HG03196 (cell line): ENCODE results near the gene TMEM92.

ENCODE experiments used
- ATAC-seq: cut with Tn5 transposase; IDR thresholded peaks from one replicate; pipeline ENCODE4 v1.9.1; 2021; ENCODE audit not compliant: unreplicated experiment

Gene TMEM92

DNA sequence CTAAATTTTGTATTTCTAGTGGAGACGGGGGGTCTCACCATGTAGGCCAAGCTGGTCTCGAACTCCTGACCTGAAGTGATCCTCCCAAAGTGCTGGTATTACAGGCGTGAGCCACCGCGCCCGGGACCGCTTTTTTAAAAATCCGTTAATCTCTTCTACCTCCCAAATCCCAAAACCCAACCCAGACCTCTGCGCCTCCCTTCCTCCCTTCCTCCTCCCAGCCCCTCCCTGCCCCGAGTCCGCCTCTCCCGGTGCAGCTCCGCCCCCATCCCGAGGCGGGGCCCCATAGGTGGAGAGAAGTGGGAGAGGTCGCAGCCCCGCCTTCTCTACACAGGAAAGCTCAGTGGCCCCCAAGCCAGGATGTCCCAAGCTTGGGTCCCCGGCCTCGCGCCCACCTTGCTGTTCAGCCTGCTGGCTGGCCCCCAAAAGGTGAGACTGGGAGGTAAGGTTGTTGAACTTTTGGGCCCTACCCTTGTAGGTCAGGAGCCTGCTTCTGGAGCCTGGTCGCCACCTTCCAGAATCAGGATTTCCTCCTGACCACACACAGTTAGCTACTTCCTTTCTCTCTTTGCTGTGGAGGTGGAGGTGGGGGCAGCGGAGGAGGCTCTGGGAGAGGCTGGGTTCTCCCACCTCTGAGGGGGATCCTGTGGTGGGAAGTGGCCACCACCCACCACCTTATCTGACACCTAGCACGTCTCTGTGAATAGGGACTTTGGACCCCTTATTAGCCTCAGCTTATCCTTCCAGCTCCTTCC is at the start of gene TMEM92:
Gene TMEM92 (plus strand): TSS at position 325 of the 755 bp plus-strand sequence. CDS start 36 bp downstream, at position 361.
- no peak for ATAC-seq

DNA sequence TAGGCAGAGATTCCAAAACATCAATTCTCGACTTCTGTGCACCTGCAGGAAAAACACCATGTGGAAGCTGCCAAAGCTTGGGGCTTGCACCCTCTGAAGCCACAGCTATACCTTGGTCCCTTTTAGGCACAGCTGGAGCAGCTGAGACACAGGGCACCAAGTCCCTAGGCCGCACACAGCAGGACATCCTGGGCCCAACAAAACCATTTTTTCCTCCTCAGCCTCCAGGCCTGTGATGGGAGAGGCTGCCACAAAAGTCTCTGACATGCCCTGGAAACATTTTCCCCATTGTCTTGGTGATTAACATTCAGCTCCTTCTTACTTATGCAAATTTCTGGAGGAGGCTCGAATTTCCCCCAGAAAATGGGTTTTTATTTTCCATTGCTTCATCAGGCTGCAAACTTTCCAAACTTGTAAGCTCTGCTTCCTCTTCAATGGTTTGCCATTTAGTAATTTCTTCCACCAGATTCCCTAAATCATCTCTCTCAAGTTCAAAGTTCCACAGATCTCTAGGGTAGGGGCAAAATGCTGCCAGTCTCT is 48.5 kb upstream of the TMEM92 start:
- no peak for ATAC-seq

DNA sequence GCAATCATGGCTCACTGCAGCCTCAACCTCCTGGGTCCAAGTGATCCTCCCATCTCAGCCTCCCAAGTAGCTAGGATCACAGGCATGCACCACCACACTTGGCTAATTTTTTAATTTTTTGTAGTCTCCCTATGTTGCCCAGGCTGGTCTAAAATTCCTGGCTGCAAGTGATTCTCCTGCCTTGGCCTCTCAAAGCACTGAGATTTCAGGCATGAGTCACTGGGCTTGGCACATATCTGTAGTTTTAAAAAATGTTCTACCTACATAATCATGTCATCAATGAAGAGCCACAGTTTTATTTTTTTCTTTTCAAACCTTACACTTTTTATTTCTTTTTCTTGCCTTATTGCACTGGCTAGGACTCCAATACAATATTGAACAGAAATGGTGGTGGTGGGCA is 39.7 kb upstream of the TMEM92 start:
- no peak for ATAC-seq

DNA sequence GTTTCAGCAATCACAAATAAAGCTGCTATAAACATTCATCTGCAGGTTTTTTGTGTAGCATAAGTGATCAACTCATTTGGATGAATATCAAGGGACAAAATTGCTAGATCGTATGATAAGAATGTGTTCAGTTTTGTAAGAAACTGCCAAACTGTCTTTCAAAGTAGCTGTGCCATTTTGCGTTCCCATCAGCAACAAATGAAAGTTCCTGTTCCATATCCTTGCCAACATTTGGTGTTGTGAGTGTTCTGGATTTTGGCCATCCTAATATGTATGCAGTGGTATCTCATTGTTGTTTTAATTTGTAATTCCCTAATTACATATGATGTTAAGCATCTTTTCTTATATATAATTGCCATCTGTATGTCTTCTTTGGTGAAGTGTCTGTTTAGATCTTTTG is 36.4 kb upstream of the TMEM92 start:
- ATAC-seq: no peak

DNA sequence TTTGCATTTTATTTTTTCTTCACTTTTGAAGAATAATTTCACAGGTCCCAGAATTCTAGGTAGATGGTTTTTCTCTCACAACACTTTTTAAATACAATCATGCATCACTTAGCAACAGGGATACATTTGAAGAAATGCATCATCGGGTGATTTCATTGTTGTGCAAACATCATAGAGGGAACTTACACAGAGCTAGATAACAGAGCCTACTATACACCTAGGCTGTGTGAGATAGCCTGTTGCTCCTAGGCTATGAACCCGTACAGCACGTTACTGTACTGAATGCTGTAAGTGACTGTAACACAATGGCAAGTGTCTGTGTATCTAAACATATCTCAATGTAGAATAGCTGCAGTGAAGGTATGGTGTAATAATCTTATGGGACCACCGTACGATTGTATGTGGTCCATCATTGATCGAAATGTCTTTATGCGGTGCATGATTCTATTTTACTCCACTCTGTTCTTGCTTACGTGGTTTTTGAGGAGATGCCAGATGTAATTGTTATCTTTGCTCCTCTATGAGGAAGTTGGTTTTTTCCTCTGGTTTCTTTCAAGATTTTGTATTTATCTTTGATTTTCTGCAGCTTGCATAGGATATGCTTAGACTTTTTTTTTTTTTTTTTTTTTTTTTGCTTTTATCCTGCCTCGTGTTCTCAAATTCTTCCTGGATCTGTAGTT is 35.5 kb upstream of the TMEM92 start:
- no peak for ATAC-seq

DNA sequence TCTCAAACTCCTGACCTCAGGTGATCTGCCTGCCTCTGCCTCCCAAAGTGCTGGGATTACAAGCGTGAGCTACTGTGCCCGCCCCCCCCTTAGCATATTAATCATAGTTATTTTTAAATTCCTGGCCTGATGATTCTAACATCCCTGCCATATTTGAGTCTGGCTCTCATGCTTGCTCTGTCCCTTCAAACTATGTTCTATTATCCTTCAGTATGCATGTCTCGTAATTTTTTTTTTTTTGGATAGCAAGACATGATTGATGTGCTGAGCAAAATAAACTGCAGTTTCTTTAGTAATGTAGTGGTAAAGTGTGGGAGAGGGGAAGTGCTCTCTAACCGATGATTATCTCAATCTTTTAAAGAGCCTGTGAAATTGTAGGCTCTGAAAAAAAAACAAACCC is 34.3 kb upstream of the TMEM92 start:
- ATAC-seq: no peak

DNA sequence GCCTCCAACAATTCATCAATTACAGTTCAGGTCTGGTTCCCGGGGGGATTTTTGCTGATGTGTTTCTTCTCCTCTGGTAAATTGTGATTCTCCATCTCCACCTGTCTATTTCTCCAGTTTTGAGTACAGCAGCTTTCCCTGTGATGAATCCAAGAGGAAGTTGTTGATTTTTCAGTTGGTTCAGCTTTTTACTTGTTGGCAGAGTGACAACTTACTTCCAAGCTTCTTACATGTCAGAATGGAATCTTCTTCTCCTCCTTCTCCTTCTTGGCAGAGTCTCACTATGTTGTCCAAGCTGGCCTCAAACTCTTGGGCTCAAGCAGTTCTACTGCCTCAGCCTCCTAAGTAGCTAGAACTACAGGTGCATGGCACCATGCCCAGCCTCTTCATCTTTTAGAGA is 33.4 kb upstream of the TMEM92 start:
- ATAC-seq: no peak

DNA sequence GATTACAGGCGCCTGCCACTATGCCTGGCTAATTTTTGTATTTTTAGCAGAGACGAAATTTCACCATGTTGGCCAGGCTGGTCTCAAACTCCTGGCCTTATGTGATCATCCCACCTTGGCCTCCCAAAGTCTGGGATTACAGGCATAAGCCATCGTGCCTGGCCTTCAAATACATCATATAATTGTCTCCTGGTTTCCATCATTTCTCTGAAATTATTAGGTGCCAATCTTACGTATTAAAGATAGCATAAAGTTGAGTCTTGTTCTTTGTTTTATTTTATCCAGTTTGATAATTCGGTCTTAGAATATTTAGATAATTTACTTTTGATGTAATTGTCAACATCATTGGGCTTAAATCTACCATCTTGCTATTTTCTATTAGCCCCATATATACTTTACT is 32.8 kb upstream of the TMEM92 start:
- ATAC-seq: no peak

DNA sequence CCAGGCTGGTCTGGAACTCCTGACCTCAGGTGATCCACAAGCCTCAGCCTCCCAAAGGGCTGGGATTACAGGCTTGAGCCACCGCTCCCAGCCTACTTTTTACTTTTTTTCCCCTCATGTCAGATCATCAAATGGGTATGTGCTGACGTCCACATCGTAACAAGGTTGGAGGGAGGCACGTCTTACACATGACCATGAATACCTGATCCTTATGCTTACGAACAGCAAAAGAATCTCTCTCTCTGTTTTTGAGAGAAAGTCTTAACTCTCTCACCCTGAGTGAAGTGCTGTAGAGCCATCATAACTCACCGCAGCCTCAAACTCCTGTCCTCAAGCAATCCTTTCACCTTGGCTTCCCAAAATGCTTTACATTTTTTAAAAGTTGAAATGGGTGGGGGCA is 29.5 kb upstream of the TMEM92 start:
- ATAC-seq: no peak

DNA sequence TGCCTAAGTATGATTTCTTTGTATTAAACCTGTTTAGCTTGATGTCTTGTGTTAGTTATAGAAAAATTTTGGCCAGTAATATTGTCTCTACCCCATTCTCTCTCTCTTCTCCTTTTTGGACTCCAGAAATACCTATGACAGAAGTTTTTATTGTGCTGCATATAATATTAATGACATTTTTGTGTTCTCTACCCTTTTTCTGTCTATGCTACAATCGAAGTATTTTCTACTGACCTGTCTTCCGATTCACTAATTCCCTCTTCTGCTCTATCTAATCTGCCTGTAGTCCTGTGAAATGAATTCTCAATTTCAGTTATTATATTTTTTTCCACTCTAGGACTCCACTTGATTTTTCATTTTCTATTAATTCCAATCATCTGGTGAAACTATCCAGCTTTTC is 26.0 kb upstream of the TMEM92 start:
- no peak for ATAC-seq

DNA sequence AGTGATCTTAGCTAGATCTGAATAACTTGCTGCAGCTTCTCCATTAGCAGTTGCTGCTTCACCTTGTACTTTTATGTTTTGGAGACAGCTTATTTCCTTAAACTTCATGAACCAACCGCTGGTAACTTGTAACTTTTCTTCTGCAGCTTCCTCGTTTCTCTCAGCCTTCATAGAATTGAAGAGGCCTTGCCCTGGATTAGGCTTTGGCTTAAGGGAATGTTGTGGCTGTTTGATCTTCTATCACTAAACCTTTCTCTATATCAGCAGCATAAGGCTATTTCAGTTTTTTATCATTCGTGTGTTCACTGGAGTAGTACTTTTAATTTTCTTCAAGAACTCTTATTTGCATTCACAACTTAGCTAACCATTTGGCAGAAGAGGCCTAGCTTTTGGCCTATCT is 21.5 kb upstream of the TMEM92 start:
- ATAC-seq: no peak

DNA sequence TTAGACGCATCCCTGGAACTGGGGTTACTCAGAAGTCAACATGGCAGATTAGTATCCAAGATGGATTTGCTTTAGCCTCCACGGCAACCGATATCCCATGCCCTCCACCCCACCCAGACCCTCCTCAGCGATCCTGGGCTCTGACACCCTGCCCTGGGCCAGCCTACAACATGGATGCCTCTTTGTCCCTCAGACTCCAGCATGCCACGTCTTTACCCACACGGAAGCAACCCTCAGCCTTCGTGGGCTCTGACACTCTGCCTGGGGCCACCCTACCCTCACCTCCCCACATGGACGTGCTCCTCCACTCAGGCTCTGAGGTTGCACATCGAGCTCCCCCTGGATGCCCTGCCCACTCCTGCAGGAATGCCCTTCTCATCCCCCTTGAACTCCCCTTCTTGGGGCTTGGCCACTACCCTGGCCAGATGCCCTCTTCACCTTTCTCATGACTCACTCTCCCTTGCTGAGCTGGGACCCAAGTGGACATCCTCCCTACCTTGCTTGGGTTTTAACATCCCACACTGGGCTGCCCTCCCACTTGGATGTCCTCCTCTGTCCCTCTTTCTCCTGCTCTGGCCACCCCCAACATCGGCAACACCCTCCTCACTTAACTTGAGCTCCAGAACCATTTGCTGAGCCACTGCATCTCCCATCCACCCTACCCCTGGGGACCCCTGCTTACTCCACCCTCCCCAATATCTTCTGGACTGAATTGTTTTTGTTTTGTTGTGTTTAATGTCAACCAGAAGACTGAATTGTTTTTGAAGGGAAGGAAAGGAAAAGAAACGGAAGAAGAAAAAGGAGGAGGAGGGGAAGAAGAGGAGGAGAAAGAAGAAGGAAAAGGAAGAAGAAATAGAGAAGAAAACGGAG is 18.3 kb upstream of the TMEM92 start:
- no peak for ATAC-seq

DNA sequence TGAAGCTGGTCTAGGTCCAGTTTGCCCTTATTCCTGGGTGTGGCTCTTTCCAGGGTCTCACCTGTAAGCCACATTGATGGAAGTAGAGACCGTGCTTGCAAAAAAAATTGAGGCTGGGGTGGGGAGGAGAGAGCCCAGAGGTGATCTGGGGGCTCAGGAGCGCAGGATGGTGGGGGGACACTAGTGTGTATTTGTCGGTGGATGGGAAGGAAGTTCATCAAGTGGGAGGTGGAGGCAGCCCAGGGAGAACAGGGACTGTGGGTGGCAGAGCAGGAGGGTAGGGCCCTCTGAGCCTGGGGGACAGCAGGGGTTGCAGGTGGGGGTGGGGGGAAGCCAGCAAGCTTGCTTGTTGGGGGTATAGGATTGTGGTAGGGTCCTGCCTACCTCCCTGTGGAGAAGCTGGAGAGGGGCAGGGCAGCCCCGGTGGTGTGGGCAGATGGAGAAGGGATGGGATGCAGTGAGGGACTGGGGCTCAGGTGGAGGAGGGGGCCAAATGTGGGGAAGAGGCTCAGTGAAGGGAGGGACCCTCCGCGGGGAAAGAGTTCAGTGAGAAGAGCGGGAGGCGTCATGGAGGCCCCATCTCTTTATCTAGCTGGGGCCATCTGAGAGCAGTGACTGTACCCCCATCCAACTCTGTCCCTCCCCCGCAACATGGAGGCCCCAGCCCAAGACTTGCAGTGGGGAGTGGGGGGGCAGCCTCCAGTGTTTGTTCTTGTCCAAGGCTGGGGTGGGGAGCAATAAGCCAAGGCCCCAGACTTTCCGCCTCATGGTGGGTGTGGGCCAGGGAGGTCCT is 17.2 kb upstream of the TMEM92 start:
- ATAC-seq: no peak

DNA sequence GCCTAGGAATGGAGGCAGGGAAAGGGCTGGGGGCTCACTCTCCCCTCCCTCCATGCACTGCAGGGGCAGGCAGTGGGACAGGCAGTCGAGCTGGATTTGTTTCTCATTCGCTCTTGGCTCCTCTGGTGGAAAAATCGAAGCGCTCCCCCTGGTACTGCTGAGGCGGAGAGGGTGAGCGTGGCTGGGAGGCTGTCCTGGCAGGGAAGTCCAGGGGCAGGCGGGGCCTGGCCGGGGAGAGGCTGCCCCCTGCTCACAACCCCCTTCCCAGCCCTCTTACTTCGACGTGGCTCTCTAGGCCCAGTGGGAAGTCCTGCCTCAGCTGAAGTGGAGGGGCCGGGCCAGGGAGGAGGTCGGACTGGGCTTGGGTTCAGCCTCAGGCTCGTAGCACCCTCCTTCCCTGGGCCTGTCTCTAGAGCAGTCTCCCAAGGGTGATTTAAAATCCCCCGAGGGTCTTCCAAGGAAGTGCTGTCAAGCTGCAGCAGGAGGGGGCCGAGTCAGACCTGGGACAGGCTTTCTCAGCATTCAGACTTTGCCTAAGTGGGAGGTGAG is 16.5 kb upstream of the TMEM92 start:
- ATAC-seq: no peak

DNA sequence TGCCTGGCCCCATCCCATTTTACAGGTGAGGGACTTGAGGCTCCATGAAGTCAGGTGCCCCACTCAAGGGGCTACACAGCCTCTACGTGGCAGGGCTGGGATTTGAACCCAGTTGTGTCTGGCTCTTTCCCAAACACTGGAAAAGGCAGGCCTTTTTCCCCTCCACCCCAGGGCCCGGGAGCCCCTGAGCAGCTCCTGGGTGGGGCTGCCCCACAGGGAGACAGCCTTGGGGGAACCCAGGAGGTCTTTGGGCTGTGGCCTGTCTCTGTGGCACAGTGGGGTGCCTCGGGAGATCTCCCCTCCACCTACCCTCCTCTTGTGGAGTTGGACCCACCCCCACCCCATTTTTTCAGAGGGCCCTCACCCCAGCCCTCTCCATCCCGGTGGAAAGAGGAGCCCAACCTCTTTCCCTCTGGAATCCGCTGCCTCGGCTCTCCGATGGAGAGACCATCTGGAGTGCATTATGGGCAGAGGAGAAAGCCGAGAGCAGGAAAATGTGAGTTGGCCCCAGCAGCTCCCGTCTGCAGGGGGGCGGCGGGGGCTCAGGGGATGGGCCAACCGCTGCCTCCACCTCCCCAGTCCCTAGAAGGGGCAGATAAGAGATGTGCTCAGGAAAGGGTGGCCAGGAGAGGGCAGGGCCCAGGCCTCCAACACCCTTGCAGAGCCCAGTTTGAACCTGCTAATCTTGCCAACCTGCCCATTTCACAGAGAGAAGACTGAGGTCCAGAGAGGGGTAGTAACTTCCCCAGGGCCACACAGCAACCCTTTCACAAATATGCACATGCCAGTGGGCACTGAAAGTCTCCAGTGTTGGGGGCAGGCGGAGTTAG is 15.4 kb upstream of the TMEM92 start:
- ATAC-seq: no peak

DNA sequence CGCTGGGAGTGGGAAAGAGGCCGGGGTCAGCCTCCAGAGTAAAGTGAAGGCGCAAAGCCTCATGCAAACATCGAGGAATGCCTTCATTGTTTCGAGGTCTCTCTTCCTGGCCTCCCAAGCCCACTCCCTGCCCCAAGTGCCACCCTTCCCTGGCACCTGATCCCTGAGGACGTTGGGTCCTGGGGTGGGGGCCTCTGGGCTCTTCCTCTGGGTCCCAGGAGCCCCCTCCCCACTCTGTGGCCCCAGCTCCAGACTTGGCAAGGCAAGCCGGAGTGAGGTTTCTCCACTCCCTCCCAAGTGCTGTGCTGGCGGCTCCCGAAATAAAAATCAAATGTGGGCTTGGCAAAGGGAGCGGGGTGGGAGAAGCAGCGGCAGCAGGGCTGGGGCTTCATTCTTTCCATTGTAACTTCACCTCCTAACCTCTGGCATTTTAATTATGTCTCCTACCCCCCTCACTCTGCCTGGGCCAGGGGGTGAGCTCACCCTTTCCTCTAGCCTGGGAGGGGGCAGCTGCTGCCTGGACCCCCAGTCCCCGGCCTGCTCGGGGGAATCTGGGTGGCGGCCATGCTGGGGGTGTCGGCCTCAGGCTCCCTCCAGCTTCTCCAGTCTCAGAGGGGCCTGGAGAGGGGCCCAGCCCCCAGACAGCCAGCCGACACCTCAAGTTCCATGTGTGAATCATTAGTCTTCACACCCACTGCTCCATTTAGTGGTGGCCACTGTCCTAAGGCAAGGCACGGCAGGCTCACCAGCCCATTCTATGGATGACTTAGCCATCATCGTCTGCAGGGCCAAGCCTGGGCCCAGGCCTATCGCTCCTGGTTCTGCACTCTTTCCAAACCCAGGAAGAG is 14.6 kb upstream of the TMEM92 start:
- ATAC-seq: no peak

DNA sequence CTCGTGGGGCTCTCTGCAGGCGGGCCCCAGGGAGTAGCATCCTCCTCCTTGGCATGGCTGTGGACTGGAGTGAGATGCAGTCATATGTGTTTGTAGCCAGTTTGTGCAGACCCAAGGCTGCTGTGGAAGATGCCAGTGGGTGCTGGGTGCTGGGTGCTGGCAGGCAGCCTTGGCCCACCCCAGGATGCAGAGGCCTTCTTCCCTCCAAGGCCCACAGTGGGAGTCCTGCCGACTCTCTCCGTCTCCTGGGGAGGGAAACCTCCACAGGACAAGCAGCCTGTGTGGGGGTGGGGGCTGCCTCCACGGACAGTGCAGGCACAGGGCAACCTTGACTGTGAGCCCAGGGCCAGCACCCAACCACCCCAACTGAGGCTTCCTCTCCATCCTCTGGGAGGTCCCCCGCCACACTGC is 13.8 kb upstream of the TMEM92 start:
- ATAC-seq: no peak

DNA sequence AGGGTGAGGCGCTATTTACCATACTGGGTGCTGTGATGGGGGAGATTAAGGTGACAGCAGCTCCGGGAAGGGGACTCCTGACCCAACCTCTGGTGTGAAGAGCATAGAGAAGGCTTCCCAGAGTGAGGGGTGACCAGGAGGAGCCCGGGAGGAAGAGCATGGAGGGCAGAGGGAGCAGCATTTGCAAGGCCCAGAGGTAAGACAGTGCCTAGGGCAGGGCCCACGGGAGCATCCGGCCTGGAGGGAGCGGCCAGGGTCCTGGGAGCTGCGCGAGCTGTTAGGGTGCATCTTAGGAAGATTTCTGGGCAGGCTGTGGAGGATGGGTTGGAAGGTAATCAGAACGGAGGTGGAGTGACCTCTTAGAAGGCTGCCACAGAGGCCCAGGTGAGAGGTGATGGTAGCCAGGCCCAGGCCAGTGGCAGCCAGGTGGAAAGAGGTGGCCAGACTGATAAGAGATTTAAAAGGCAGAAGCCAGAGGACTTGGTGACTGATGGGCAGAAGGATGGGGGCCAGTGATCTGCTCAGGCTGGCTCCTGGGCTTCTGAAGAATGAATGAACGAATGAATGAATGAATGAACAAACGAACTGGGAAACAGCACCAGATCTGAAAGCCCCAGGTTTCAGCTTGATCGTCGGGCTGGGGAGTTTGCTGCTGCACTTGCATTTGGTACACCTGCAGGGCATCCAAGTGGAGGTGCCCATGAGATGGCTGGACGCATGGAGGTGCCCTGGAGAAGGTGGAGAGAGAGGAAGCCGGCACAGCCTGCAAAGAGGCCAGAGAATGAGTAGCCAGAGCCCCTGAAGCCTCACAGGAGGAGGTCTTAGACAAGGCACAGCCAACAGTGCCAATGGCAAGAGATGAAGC is 13.0 kb upstream of the TMEM92 start:
- no peak for ATAC-seq
